A673 (cell line): ENCODE data around the gene CCDC122. TPM values are rescaled to one million over a fixed set of nuclear protein-coding genes. Genes with fewer than 3 reads are reported as not detected.

ENCODE experiments used
- BruUV-seq: library from RNA; stranded (reverse); fragments of 400-500 nt; replicated peaks from 2 replicates; lab custom pipeline; 2021; lab: Mats Ljungman, UMichigan
- CTCF ChIA-PET: fragments of 300-600 bp; sonication (Branson Sonifier 250); formaldehyde crosslinking; loops from one replicate; lab custom pipeline; 2022; ENCODE audit warnings: antibody characterized with exemption; lab: Charles Lee
- POLR2A ChIA-PET: fragments of 300-600 bp; sonication (Branson Sonifier 250); formaldehyde crosslinking; loops from one replicate; lab custom pipeline; 2022; ENCODE audit warnings: antibody characterized with exemption; ENCODE audit not compliant: low non-redundant PET; lab: Charles Lee
- DNase-seq: peaks from one replicate; pipeline ENCODE4 v3.0.0-alpha.2; 2015; ENCODE audit warnings: low spot score
- H3K27ac ChIP-seq: fragments of 200-600 bp; sonication (generic); 2 replicates; pipeline ENCODE4 v1.5.1; 2016; ENCODE audit warnings: mixed run types, low read depth, mild to moderate bottlenecking, mixed read lengths, antibody characterized with exemption, low read length; ENCODE audit not compliant: poor library complexity, severe bottlenecking
- H3K27me3 ChIP-seq: fragments of 200-600 bp; sonication (generic); replicated peaks from 2 replicates; pipeline ENCODE4 v1.6.1; 2017; ENCODE audit warnings: mixed run types, low read depth, mild to moderate bottlenecking, mixed read lengths, antibody characterized with exemption, low read length; ENCODE audit not compliant: insufficient read depth, poor library complexity
- H3K36me3 ChIP-seq: fragments of 200-600 bp; sonication (generic); 2 replicates; pipeline ENCODE4 v1.6.1; 2016; ENCODE audit warnings: mixed run types, mild to moderate bottlenecking, mixed read lengths, antibody characterized with exemption, low read length; ENCODE audit not compliant: insufficient read depth, poor library complexity, severe bottlenecking
- H3K4me1 ChIP-seq: fragments of 200-600 bp; sonication (generic); 2 replicates; pipeline ENCODE4 v1.6.1; 2017; ENCODE audit warnings: mixed run types, mild to moderate bottlenecking, mixed read lengths, antibody characterized with exemption, low read length; ENCODE audit not compliant: insufficient read depth, poor library complexity, severe bottlenecking
- H3K4me3 ChIP-seq: fragments of 200-600 bp; sonication (generic); 2 replicates; pipeline ENCODE4 v1.5.1; 2016; ENCODE audit warnings: low read depth, mixed run types, mild to moderate bottlenecking, mixed read lengths, low read length; ENCODE audit not compliant: poor library complexity, severe bottlenecking
- H3K9me3 ChIP-seq: fragments of 200-600 bp; sonication (generic); 2 replicates; pipeline ENCODE4 v1.6.1; 2016; ENCODE audit warnings: mixed run types, low read depth, mild to moderate bottlenecking, mixed read lengths, antibody characterized with exemption, low read length; ENCODE audit not compliant: poor library complexity, severe bottlenecking
- CTCF ChIP-seq: fragments of 300-800, 200-600 bp; sonication (generic); conservative IDR thresholded peaks from 2 replicates; pipeline ENCODE4 v1.5.1; 2017; ENCODE audit warnings: low read depth, mild to moderate bottlenecking, antibody characterized with exemption, low read length, moderate library complexity, mixed read lengths
- EZH2 ChIP-seq: fragments of 200-600 bp; sonication (generic); IDR thresholded peaks from 2 replicates; pipeline ENCODE4 v1.6.1; 2017; ENCODE audit warnings: borderline replicate concordance, low read depth, mild to moderate bottlenecking, mixed read lengths, antibody characterized with exemption, low read length; ENCODE audit not compliant: poor library complexity, severe bottlenecking
- intact Hi-C: fragments of 100-400 bp; cut with micrococcal nuclease; formaldehyde crosslinking; loops from one replicate; pipeline ENCODE4 v1.10.0; 2022; ENCODE audit not compliant: unreplicated experiment
- total RNA-seq: library from RNA; stranded (reverse); gene quantifications from 2 replicates; pipeline ENCODE4 v1.2.3, GENCODE V29; 2021

Gene CCDC122
- total RNA-seq, 1 experiment from 2014 or later, result 2.6 TPM

- ChIA-PET CTCF (no interaction called here), POLR2A (no interaction called here)
- Histone ChIP-seq H3K27ac (no peak overlapping the region), H3K4me1 (no peaks in the 10 kb centered on the region), H3K9me3 (peaks cover 14% of the 10 kb centered on the region), H3K36me3 (no peaks in the 10 kb centered on the region), H3K4me3 (no peak overlapping the region), H3K27me3 (no peaks in the 10 kb centered on the region)
- no peak for DNase-seq
- no peak for TF ChIP-seq CTCF
- no peak for TF ChIP-seq EZH2
- BruUV-seq, result no TSS peak
- intact Hi-C loops, result no loop called here
Observed at GRCh38 chr13:43852923-43853404, 26.6 kb downstream of the CCDC122 start.

GRCh38 chr13:43850873-43851272 is 28.7 kb downstream of the CCDC122 start:
- no peaks in the 10 kb centered on the region for H3K4me1 ChIP-seq
- H3K27ac ChIP-seq, result no peak overlapping the region
- peaks cover 14% of the 10 kb centered on the region for H3K9me3 ChIP-seq
- BruUV-seq, result no TSS peak
- no peak for TF ChIP-seq EZH2
- POLR2A ChIA-PET, result no interaction called here
- H3K36me3 ChIP-seq, result no peaks in the 10 kb centered on the region
- no peak for DNase-seq
- intact Hi-C loops, result no loop called here
- no peaks in the 10 kb centered on the region for H3K27me3 ChIP-seq
- CTCF ChIA-PET, result no interaction called here
- H3K4me3 ChIP-seq, result no peak overlapping the region

GRCh38 chr13:43848001-43848649 is 31.4 kb downstream of the CCDC122 start:
- no peaks in the 10 kb centered on the region for H3K36me3 ChIP-seq
- intact Hi-C loops, result no loop called here
- CTCF ChIA-PET, result no interaction called here
- H3K9me3 ChIP-seq, result peaks cover 14% of the 10 kb centered on the region
- no peaks in the 10 kb centered on the region for H3K4me1 ChIP-seq
- H3K27ac ChIP-seq, result no peak overlapping the region
- H3K27me3 ChIP-seq, result peaks cover 4% of the 10 kb centered on the region
- TF ChIP-seq CTCF (no peak), EZH2 (no peak)
- no peak overlapping the region for H3K4me3 ChIP-seq
- no peak for DNase-seq
- BruUV-seq, result no TSS peak
- POLR2A ChIA-PET, result interaction anchor here (0.8 kb wide), 1 partner anchor 952 kb away, joined by 3 read pairs; no protein-coding TSS in a partner anchor
